GM12801 (cell line): Measurements from ENCODE around the gene TTC28.

Source experiments
- CTCF ChIP-seq: IDR thresholded peaks from one replicate; pipeline ENCODE4 v1.5.1; 2011; ENCODE audit warnings: control low read depth; ENCODE audit not compliant: insufficient read length; ENCODE audit errors: extremely low read depth

The TTC28 gene

DNA sequence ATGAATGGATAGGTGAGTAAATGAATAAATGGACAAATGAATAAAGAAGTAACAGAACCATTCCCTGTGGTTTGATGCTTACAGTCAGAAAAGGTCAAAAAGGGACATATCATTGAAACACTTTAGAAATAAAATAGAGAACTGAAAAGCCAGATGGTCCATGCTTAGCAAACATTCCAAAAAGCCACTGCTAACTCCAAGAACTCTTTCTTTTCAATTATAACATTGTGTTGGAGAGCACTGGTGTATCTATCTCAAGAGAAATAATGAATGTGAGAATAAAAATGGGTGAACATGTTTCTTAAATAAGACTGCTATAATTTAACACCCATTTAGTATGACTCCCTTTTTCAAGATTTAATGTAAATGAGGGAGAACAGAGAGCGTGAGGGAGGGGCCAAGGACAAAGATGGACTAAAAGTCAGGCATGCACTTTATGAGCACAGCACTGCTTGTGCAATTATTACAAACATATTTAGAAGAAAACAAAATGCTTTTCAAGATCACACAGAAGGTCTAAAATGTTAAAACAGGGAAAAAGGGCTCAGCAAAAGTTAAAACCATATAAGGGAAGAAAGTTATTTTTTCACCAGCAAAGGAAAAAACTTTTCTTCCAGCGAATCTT, 536.3 kb downstream of the TTC28 start:
- TF ChIP-seq CTCF = no peak

- no peak for TF ChIP-seq CTCF
Observed at GRCh38 chr22:28142361-28142961, 537.2 kb downstream of the TTC28 start.

DNA sequence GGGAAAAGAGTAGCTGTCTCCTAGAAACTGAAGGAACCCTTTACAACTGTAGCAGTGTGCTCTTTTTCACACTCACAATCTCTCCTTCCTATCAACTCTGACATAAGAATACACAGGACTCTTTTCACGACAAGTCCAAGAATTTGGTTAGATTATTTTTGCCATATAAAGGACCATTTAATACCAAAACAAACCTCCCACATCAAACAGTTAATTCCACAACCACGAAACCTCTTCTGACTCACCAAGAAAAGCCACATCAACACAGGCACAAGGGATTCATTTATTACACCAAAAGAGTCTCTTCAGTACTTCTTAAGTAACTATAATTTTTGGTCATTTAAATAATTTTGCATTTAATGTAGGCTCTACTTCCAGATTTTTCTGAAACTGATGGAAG, 538.0 kb downstream of the TTC28 start:
- no peak for TF ChIP-seq CTCF

DNA sequence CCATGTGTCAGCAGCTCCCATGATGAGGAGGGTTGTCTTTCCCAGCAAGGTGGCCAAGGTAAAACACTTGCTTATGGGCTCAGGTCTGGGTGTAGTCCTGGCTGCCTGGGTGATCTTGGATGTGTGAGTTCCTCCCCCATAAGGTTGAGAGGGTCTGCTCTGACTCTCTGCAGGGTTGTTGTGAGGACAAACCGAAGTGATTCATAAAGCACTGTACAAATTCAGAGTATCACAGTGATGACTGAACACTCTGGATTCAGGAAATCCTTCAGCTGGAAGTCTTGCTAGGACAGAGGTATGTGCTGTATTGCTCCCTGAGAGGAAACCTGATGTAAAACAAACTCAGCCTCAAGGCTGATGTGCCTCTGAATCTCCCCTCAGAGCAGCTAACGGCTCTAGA, 539.7 kb downstream of the TTC28 start:
- no peak for TF ChIP-seq CTCF

- no peak for TF ChIP-seq CTCF
Observed at GRCh38 chr22:28139516-28139915, 540.1 kb downstream of the TTC28 start.

- TF ChIP-seq CTCF = no peak
Observed at GRCh38 chr22:28137036-28137435, 542.6 kb downstream of the TTC28 start.

GRCh38 chr22:28132466-28132865, 547.2 kb downstream of the TTC28 start:
- TF ChIP-seq CTCF = no peak
